Measurements from ENCODE around the gene AAMP. TPM values are rescaled to one million over a fixed set of nuclear protein-coding genes. Genes with fewer than 3 reads are reported as not detected.

Gene AAMP
- total RNA-seq, 1 donor from 2014 or later = 82.2 TPM

DNA sequence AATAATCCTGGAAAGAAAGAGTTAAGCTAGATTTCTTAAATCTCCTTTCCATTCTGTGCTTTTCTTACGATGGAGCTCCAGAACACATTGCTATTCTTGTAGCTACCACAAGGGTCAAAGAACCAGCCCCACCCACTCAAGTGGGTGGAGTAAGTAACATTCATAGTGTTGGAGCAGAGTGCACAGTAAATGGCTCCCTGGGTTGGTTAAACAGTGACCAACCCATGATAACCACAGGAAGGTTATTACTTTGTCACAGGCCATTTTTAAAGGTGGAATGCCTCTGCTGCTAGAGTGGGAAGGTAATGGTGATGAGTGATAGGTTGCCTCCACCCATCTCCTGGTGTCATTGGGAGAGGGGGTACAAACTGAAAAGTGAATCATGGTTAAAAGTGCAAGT, 39.1 kb downstream of the AAMP start:
- H3K27me3 Mint-ChIP-seq = no peaks in the 10 kb centered on the region
- H3K9me3 Mint-ChIP-seq = no peaks in the 10 kb centered on the region
- H3K27ac Mint-ChIP-seq = peak overlapping the region; percentile 92
- DNase-seq (ENCODE audit: extremely low spot score, unreplicated experiment) = no peak
- TF ChIP-seq, protein P1, sequence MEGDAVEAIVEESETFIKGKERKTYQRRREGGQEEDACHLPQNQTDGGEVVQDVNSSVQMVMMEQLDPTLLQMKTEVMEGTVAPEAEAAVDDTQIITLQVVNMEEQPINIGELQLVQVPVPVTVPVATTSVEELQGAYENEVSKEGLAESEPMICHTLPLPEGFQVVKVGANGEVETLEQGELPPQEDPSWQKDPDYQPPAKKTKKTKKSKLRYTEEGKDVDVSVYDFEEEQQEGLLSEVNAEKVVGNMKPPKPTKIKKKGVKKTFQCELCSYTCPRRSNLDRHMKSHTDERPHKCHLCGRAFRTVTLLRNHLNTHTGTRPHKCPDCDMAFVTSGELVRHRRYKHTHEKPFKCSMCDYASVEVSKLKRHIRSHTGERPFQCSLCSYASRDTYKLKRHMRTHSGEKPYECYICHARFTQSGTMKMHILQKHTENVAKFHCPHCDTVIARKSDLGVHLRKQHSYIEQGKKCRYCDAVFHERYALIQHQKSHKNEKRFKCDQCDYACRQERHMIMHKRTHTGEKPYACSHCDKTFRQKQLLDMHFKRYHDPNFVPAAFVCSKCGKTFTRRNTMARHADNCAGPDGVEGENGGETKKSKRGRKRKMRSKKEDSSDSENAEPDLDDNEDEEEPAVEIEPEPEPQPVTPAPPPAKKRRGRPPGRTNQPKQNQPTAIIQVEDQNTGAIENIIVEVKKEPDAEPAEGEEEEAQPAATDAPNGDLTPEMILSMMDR (conservative IDR thresholded peaks at IDR 0.05) = peak; percentile 57
- peaks cover 42% of the 10 kb centered on the region for H3K36me3 Mint-ChIP-seq
- peak overlapping the region; percentile 65 for H3K4me3 Mint-ChIP-seq
- no peaks in the 10 kb centered on the region for H3K4me1 Mint-ChIP-seq (ENCODE audit: unreplicated experiment)

DNA sequence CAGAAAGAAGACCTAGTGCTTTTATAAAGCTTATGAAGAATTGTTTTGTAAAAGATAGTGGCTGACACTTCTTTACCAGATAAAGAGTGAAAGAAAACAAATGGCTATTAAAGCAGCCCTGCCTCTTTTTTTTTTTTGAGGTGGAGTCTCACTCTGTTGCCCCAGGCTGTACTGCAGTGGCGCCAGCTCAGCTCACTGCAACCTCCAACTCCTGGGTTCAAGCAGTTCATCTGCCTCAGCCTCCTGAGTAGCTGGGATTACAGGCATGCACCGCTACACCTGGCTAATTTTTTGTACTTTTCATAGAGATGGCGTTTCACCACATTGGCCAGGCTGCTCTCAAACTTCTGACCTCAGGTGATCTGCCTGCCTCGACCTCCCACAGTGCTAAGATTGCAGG, 40.1 kb downstream of the AAMP start:
- H3K4me1 Mint-ChIP-seq (ENCODE audit: unreplicated experiment) = no peaks in the 10 kb centered on the region
- H3K9me3 Mint-ChIP-seq = no peaks in the 10 kb centered on the region
- no peaks in the 10 kb centered on the region for H3K27me3 Mint-ChIP-seq
- H3K27ac Mint-ChIP-seq = peak overlapping the region; percentile 92
- DNase-seq (ENCODE audit: extremely low spot score, unreplicated experiment) = no peak
- H3K36me3 Mint-ChIP-seq = peaks cover 47% of the 10 kb centered on the region
- TF ChIP-seq, protein P1 (conservative IDR thresholded peaks at IDR 0.05) = no peak
- no peak overlapping the region for H3K4me3 Mint-ChIP-seq

DNA sequence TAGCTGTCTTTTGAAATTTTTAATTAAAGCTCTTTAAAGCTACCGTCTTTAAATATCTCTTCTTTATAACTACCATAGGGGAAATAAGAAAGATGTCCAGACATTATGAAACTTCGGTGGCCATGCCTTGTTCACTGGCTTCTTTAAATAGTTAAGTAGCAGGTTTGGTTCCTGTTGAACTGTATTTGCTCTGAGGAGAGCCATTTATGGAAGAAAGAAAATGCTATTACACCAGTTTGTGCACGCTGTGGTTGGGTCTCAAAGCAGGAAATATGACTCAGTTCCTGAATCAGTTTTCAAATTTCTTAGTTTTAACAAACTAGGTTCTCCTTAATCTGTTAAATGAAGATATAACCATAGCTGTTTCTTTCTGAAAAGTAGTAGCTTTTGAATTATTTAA, 40.7 kb downstream of the AAMP start:
- Mint-ChIP-seq H3K9me3 (no peaks in the 10 kb centered on the region), H3K4me3 (peak overlapping the region; percentile 26), H3K4me1 (ENCODE audit: unreplicated experiment) (no peaks in the 10 kb centered on the region), H3K27me3 (no peaks in the 10 kb centered on the region), H3K27ac (peak overlapping the region; percentile 92), H3K36me3 (peaks cover 47% of the 10 kb centered on the region)
- TF ChIP-seq, protein P1 (conservative IDR thresholded peaks at IDR 0.05) = no peak
- no peak for DNase-seq (ENCODE audit: extremely low spot score, unreplicated experiment)

DNA sequence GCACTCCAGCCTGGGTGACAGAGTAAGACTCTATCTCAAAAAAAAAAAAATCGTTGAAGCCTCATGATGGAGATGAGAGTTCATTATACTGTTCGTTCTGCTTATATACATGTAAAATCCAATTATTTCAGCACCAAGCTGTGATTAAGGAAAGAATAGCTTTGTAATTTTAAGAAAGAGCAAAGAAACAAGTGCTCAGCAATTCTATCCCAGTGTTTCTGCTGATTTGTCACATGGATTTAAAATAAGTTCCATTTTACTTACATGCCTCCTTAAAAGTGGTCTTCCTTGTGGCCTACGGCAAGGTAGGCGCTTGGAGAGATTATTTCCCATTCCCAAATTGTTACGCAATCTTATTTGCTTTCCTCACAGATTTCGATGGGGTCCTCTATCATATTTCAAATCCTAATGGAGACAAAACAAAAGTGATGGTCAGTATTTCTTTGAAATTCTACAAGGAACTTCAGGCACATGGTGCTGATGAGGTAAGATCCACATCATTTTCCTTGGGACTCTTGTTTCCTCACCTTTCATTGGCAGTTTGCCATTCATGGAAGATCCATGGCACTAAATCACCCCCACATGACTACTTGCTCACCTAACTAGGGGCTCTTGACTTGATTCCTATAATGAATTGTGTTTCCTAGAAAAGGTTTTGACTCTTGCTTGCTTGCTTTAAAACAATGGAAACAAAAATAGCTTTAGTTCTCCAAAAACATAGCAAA, 41.4 kb downstream of the AAMP start:
- no peaks in the 10 kb centered on the region for H3K27me3 Mint-ChIP-seq
- TF ChIP-seq, protein P1 (conservative IDR thresholded peaks at IDR 0.05) = no peak
- H3K27ac Mint-ChIP-seq = peak overlapping the region; percentile 92
- peaks cover 43% of the 10 kb centered on the region for H3K36me3 Mint-ChIP-seq
- DNase-seq (ENCODE audit: extremely low spot score, unreplicated experiment) = no peak
- H3K4me3 Mint-ChIP-seq = no peak overlapping the region
- no peaks in the 10 kb centered on the region for H3K4me1 Mint-ChIP-seq (ENCODE audit: unreplicated experiment)
- H3K9me3 Mint-ChIP-seq = no peaks in the 10 kb centered on the region

DNA sequence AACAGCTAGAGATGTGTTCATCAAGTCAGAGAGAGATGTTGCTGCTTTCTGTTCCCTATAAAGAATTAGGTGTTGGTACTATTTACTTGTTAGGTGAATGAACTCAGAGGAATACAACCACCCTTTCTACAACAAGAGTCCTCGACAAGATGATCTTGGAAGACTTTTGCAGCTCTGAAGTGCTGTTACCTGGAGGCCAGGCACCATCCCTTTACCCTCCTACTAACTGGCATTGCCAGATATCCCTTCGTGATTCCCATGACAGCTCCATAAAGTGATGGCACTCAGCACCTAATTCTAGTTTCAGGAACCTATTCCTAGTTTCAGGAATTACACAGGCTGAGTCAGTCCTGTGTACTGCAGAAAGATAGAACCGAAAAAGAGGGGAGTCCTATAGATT, 43.0 kb downstream of the AAMP start:
- TF ChIP-seq, protein P1 (conservative IDR thresholded peaks at IDR 0.05) = no peak
- H3K4me1 Mint-ChIP-seq (ENCODE audit: unreplicated experiment) = peaks cover 9% of the 10 kb centered on the region
- H3K36me3 Mint-ChIP-seq = peaks cover 36% of the 10 kb centered on the region
- H3K27me3 Mint-ChIP-seq = no peaks in the 10 kb centered on the region
- peak overlapping the region; percentile 50 for H3K27ac Mint-ChIP-seq
- H3K4me3 Mint-ChIP-seq = no peak overlapping the region
- DNase-seq (ENCODE audit: extremely low spot score, unreplicated experiment) = no peak
- no peaks in the 10 kb centered on the region for H3K9me3 Mint-ChIP-seq
